GM20431 (cell line): ENCODE measurements around the gene FOXD3.

ENCODE experiments used
- in situ Hi-C: fragments of 300-500 bp; cut with MseI, MboI; formaldehyde crosslinking; loops from one replicate; pipeline ENCODE4 v1.15.0; 2020; ENCODE audit warnings: low sequenced_read_pairs; ENCODE audit not compliant: unreplicated experiment

The FOXD3 gene

DNA sequence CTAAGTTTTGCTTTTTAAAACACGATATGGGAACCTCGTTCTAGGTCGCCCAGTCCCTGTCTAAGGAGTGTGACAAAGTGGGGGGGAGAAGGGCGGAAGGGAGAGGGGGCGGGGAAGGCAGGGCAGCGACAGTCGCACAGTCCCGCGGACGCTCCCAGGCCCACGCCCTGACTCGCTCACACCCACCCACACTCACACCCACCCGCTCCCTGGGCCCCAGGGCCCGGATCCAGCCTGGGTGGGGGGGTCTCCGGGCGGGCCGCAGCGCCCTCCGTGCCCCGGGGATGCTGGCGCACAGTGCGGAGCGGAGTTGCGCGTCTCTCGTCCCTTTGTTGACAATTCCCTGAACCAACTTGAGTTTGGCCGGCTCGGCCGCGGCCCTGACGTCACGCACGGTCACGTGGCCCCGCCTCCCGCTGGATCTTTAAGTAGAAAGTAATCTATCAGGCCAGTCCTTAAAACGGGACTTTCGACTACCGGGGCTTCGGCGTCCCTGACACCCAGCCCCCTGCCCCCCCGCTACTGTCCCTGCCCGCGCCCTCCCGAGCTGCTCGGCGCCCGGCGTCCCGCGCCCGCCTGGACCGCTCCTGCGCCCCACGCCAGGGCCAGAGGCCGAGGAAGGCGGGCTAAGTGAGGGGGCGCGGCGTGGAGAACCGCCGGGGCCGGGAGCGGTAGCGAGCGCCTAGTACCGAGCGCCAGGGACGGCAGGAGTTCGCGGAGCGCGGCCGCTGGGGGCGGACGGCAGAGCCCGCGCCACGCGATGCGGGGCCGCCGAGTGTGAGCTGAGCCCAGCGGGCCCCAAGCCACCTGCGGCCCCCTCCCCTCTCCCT, at the start of gene FOXD3:
FOXD3 (plus strand) TSS at position 454 of the 830 bp plus-strand sequence. CDS start 492 bp downstream, outside the sequence.
- in situ Hi-C loops, result no loop called here

DNA sequence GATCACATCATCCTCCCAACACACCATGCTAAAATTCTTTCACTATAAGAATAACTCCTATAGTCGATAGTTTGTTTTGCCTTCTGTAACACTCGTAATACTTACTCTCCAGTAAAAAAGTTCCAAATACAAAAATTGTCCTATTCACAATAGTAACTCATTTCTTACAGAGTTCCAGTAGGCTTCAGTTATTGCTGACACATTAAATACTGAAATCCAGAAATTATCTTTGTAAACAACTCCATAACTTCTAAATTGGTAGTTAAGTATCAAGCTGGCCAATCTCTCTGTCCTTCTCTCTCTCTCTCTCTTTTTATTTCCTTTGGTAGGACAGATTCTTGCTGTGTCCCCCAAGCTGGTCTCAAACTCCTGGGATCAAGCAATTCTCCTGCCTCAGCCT, 49.6 kb upstream of the FOXD3 start:
- in situ Hi-C loops, result no loop called here

DNA sequence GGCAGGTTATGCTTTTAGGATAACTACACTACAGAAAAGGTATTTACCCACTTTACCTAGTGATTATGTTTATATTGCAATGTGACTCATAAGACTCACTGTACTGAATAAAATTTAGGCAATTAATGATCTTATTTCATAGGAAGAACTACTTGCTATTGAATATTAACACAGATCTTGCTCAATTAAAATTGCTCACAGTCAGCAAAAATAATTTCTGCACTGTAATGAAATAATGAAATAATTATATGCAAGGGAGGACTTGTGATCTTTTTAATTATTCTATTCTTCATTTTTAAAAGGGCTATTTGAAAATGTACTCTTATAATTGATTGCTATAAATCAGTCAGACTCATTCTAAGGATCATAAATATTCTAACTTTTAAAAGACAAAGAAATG, 48.0 kb upstream of the FOXD3 start:
- in situ Hi-C loops, result no loop called here

DNA sequence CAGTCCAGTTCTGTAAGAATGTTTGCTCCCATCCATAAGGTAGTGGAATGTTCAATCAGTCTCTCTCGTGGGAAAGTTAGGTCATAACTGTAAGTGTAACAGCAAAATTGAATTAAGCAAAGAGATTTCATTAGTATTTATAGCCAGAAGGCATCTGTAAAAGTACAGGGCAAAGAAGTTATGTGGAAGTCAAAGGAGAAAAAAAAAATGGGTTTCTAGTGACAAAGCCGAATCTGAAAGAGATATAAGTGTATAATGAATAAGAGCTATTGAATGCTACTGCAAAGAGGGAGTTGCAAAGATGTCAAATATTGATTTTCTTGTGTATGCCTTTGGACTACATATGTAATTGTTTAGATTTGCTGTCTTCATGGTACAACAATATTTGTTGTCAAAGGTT, 47.4 kb upstream of the FOXD3 start:
- in situ Hi-C loops, result no loop called here

DNA sequence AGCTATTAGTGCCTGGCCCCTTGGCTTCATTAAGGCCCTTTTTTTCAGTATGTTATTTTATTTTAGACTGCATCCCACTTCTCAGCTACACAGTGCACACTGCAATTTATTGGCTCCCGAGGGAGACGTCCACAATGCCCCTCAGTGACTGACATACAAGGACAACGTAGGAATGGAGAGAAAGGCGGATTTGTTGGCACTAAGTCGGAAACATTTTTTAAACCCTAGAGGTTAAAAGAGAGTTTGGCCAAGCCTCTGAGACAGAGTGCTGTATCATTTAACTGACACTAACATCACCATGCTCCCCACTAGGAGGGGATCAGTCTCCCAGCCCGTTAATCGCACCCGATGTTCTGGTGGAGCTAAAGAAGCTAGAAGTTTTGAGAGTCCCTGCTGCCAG, 45.7 kb upstream of the FOXD3 start:
- in situ Hi-C loops, result no loop called here

DNA sequence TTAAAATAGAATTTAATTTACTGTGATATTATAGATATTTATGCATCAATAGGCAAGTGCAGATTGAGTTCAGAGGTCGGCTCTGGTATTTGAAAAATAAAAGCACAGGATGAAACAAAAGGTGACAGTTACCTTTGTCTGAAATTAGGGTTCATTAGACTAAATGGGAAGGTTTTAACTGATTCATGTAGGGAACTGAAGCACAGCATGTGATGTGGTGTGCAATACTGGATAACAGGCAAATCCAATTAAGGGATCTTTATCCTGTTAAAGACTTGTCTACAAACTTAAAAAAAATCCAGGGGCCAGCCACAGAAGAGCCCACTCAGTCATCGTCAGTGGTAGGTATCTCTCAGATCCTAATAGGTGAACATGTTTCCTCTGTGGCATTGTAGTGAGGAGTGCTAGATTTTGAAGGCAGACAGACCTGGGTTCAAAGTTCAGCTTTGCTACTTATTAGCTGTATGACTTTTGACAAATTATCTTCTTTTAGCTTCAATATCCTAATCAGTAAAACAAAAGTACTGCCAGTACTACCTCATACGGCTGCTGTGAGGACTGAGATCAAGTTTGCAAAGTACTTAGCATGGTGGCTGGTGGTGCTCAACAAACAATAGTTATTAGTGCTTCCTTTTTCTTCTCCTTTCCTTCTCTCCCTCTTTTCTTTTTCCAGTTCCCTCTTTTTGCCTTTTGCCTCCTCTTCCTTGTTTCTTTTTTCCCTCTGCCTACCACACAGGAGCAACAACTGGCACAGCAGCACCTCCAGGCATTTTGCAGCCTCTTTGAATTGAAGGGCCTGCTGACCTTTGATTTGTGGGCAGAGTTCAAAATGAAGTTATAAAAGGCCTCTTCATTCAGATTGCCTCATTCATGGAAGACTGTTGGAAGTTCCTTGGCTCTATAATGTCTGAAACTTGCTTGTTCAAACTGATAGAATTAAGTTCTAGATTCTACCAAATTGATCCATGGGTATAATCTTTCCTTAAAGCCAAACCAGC, 44.9 kb upstream of the FOXD3 start:
- in situ Hi-C loops, result no loop called here

DNA sequence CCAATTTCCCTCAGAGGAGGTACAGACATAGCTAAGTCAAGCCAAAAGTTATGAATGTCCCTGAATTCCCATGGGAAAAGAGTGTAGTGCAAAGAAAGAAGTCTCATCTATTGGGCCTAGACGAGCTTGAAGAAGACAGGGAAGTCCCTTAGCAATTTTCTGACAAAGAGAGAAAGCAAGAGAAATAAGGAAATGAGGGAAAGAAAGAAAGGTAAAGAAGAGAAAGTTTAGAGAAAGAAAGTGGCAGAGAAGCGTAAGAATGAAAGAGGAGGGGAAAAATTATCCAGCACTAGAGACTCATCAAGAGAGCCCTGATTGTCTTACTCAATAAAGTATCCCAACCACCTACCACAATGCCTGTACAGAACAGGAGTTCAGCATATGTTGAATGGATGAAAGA, 40.6 kb upstream of the FOXD3 start:
- in situ Hi-C loops, result no loop called here

DNA sequence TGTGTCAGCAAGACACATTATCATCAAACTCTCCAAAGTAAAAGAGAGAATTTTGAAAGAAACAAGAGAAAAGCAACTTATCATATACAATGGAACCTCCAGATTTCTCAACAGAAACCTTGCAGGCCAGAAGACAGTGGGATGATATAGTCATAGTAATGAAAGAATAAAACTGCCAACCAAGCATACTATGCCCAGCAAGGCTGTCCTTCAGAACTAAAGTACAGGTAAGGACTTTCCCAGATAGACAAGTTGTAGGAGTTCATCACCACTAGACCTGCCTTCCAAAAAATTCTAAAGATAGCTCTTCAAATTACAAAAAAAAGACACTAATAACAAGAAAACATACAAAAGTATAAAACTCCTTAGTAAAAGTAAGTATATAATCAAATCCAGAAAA, 33.2 kb upstream of the FOXD3 start:
- in situ Hi-C loops, result no loop called here

DNA sequence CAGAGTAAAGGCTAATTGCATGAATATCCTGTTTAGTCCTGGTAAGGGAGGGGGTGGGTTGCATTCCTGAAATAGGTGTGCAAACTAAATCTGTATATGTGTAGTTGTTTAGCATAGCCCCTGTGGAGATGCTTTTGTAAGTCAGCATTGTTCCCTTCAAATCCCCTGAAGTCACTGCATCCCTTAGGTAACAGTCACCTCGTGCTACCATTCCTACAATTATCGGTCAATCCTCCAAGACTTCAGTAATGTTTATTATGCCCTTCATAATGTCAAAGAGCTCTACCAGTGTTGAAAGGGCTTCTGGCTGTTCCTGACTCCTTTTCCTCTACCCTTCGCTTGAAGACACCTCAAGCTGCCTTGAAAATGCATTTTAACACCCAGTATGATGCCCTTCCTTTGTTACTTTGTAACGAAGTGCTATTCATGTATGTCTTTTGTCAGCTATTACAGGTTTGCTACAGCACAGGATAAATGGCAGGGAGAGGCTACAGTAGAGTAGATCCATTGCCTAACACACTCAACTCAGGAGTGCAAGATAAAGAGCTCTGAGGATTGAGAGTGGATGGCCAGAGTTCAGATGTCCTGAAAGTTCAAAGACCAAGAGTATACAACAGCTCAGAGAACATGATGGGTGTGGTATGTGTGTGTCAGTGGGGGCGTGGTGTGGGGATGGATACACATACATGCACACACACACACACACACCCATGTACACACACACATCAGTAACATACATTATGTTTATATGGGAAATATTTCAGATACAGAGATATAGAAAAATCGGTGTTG, 27.4 kb upstream of the FOXD3 start:
- in situ Hi-C loops, result no loop called here

DNA sequence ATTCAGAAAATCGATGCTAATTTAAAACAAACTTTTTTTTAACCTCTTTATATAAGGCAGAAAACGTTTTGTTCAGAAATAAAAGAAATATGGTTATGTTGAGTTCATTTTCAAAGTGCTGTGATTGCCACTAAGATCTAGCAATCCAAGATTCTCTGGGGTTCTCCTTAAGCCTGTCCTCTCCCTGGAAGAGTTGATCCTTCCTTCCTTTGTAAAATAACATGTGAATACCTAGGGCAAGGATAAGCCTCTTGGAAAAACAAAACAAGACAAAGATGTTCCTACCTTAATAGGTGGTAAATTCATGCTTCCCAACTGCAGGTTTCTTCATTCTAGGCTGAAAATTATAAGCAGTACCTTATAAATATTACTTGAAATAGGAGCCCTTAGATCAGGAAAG, 18.0 kb upstream of the FOXD3 start:
- in situ Hi-C loops, result no loop called here

DNA sequence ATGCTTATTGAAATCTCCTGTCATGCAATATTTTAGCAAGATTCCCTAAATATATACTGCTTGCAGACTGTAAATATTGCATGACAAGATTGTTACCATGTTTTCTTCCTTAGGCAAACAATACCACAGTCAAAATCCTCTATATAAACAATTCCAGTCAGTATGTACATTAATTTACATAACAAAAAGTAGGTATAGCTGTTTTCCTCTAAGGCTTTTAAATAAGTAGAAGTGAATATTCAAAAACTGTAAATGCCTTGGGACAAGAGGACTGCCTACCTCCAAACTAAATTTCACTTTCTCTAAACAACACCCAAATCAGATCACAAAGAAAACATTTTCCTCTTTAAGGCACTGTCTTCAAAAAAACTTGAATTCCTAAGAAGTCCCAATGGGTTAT, 17.3 kb upstream of the FOXD3 start:
- in situ Hi-C loops, result no loop called here

DNA sequence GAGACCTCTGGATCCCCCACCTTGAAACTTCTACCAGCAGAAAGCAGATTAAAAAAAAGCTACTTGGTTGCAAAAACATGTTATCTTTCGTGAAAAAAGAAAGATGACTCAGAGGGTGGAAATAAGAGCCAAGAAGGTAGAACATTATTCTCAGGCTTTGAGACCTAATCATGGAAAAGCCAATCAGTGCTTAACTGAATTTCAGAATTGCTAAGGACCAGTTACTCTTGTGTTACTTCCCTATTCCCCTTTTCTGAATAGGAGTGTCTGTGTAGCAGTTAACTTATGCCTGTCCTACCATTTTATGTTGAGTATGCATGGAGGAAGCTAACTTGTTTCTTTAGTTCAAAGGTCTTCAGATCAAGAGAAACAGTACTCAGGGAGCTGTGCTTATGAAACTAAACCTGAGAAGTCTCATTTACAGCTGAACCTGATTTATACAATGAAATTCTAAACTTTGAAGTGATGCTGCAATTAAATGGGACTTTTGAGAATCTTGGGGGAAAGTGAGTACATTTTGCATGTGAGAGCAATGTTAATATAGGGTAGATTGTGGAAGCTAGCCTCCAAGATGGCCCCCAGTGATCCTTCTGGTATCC, 15.1 kb upstream of the FOXD3 start:
- in situ Hi-C loops, result no loop called here

DNA sequence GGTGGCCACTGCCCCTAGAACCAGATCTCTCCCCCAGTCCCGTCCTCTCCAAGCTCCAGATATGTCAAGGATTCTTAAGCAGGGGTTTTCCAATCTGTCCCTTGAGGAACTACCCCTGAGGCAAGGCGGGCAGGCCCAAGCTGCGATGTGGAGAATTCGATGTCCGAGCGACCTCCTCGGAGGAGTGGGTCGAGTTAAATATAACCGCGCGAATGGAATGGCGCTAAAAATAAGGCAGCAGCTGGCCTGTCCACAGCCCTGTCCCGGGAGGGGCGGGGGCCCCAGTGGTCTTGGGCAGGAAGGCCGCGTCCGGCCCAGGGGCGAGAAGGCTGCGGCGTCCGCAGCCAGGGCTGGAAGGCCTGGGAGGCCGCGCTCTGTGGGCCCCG, 5.8 kb upstream of the FOXD3 start:
- in situ Hi-C loops, result no loop called here

DNA sequence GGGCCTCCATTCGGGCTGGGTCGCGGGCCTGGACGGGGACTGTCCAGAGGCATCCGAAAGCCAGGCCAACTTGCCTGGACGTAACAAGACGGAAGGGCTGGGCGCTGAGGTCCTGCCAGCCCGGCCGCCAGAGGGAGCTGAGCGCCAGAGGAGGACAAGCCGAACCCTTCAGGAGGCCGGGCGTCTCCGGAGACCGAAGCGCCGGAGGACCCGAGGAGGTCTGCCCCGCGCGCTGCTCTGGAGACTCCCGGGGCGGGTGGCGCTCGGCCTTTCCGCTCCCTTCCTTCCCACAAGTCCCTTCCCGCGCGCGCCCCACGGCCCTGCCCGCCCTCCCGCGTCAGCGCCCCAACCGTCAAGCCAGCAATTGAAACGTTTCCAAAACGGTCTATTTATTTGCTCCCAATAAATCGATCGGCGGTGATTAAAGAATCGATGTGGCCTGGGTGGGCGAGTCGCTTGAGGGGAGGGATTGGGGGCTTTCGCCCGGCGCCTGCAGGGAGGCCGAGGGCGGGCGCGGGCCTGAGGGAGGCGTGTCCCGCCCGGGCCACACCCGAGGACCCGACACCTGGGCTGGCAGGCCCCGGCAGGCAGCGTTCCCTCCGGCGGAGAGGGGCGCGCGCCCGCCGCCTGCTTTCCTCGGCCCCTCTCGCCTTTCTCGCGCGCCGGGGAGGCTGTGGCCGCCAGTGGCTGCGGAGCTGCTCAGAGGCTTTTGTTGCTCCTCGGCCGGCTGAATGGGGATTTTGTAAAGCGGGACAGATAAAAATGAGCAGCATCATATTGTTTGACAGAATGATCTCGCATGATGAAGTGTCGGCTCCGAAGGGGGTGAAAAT, 5.2 kb upstream of the FOXD3 start:
- in situ Hi-C loops, result no loop called here

DNA sequence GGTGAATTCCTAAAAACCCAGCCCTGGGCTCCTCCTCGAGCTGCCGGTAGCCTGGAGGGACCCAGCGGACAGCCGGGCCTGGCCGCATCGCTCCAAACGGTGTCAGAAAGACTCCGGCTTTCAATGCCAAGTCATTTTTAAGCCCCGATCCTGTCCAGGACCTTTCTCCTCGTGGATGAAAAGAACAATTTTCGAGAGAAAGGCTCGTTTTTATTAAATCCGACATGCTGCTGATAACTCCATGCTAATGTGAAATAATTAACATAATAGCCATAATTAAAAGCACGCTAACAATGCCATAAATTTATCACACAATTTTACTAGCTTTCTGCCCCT, 4.6 kb upstream of the FOXD3 start:
- in situ Hi-C loops, result no loop called here

DNA sequence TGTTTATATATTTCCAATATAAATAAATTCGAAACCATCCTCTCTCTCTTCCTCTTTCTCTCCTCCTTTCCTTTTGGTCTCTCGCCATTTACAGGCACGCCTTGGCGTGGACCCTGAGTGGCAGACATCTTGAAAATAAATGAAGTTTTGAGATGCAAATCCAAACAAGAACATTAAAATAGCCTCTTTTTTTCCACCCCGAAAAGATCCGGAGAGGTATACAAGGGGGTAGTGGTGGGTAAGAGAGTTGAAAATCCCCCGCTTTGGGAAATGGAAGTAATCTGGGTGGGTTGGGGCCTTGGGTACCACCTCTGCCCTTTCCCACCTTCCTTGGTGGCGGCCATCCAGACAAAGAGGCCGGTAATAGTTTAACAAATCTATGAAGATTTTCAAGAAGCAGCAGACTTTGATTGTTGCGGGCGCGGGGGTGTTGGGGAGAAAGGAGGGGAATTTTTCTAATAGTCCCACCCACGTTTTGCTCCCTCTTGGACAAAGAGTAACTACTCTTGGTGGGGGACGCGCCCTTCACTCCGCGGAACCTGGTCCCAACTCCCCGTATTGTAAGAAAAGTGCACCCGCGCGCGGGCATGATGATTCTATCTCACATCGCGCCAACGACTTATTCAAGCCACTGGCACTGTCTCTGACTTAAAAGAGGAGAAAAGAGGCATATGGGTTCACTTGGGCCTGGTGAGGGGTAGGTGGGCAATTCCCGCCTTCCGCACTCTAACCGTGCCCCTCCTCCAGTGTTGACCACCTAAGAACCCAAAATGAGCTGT, 4.0 kb upstream of the FOXD3 start:
- in situ Hi-C loops, result no loop called here

DNA sequence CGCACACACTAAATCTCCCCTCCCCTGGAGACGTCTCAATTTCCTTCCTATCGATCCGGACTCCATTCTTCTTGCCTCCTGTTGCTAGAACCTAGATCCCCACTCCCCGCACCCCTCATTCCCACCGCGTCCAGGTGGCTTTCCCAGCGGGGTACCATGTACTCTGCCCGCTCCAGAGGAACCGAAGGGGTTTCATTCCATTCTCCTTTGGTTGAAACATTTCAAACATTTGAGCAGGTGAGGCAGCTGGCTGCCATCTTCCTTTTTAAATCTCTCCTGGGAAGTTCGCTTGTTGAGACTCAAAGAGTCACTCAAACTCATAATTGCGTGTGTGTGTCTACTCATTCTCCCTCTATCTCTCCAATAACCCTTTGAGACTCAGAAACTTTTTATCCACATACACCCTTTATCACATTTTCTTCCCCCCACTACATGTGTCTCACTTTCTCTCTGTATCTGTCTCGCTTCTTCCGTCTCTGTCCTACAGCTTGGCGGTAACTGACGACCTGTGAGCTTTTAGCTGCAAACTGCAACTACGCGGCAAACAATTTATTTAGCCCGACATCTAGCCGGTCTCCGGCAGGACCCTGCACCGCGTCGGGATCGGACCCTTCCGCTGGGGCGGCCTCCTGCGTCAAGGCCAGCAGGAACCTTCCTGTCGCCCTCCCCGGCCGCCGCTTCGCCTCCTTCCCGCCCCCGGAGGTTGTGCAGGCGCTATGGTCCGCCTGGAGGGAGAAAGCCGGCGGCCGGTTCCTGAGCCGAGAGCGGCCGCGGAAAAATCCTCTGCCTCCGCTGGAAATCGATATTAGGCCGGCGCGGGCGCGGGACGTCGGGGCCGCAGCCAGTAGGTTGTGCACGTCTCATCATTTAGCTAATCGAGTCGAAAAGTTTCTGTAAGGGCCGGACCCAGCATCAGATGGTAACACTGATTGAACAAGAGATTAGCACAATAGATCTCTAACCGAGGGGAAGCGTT, 3.0 kb upstream of the FOXD3 start:
- in situ Hi-C loops, result no loop called here
